HG02852 (cell line): ENCODE results near the gene HCN1.
"Not testable (repeated sequence)": the region's sequence is repeated elsewhere in the genome, so short reads cannot be mapped to it uniquely, and the experiment has no call there.

Source experiments
- ATAC-seq: cut with Tn5 transposase; IDR thresholded peaks from one replicate; pipeline ENCODE4 v1.9.1; 2021; ENCODE audit warnings: mild to moderate bottlenecking, moderate library complexity; ENCODE audit not compliant: unreplicated experiment

Gene HCN1

DNA sequence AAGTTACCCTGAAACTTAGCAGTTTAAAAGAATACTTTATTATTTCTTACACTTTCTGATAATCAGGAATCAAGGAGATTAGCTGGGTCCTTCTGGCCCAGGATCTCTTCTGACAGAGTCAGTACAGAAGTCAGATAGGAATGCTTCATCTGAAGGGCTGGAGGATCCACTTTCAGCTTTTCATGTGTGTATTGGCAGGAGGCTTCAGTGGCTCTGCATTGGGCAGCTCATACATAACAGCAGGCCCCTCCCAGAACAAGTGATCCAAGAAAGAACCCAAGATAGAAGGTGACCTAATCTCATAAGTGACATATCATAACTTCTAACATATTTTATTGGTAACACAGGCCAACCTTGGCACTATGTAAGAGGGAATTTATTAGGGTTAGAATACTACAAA lies 258.4 kb downstream of the HCN1 start:
- ATAC-seq = no peak

DNA sequence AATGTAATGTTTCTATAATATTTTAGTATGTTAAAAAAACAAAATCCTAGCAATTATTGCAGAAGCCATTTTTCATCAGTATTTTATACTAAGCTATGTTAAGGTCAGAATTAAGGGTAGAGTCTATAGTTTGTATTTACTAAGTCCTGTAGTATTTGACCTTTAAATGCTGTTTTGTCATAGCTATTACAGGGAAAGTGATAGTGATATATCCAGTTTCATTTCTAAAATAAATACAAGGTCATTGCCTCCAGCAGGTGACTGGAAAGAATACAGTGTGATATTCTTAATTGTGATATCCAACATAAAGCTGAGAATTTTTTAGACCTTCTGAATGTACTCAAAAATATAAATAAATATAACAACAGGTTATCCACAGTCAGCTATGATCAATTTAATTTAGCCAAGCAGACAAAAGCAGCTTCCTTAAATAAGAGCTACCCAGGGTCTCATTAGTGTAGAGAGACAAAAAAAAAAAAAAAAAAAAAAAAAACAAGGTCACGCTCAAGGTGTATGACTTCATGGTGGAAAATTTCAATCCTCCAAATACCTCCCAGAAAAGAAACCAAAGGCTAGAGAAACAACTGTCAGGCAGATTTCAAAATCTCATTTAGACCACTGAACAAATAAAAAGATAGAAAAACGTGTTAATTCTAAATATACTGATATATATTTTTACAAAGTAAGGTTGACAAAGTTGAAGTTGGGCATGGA lies 278.7 kb downstream of the HCN1 start:
- no peak for ATAC-seq

DNA sequence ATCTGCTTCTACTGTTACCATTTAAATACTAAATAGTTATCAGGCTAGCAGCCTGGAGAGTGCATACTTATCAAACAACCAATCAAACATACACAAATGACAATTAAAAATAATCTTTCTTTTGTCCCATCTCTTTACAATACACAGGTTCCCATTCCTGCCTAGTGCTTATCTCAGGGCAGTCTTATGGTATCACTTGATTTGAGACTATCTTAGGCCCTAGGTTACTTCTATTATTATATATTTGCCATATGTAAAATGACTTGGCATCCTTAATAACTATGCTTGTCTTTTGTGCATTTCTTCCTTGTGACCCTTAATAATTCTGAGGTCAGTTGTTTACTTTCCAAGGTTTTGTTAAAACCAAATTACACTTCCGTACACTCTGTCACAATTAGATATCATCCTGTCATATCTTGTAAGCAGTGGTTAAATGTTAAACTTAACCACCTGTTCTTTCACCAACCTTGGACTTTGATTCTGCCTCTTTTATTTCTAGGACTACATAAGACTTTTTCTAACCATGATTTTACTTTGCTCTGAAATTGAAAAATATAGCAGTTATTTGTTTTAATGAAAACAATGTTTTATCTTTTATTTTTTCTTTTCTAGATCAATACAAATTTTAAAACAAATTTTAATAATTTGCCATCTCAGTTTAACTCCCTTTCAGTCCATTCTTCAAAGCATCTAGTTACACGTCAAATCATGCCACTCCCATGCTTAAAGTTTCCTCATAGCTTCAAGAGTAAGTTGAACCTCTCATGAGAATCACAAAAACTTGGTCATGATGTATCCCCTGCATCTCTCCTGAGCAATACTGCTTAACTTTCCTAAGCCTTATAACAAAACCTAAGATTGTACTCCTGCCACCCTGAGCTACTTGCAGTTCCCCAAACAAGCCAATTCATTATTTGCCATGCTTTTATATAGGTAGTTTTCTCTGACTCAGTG lies 281.3 kb downstream of the HCN1 start:
- ATAC-seq = no peak

DNA sequence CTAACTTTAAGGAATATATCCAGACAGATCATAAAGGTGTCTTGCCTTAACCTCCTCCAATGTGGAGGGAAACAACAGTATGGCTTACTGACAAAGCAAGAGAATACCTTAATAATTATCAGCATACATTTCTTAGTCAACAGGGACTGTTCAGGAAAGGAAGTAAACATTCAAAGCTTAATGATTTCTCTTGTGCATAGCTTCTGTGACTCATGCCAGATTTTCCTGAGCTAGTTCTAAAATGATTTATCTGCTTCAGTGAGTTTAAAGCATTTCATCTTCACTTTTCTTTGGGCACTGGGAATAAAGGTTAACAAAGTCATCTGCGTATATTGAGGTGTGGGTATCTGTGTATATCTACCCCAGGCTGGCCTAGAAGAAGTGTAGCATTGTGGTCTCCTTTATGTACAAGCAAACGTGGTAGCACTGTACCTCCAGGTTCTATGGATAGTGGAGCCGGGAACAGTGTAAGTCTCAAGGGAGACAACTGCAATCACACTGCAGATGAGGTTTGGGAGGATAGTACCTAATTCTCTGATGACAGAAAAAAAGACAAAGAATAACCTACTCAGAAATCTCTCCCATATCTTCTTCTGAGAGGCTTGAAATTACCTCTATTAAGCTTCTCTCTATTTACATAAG lies 284.1 kb downstream of the HCN1 start:
- no peak for ATAC-seq

DNA sequence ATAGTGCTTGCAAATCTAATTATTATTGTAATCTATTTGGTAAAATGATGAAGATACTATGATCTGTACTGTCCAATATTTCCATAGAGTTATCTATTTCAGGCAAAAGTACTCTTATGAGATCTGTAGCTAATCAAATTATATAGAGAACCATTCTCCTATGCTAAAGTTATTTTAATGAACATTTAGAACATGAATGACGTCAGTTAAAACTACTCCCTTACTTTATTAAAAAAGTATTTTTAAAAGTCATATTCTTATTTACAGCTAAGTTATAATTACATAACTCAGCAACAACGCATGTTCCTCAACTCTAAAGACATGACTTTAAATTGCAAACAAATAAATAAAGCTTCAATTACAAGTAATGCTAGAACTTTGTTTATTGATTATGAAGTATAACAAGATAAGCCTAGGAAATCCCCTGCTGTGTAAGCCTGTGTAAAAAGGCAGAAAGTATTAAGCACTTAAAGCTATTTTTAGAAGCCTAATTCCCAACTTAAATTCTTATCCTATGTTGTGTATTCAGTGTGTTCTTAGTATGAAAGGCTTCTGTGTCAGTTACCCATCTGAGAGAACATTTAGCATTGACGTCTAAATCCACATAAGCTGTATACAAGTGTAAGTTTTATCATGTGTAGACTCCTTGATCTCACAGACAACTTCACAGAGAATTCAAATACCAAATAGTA lies 285.7 kb downstream of the HCN1 start:
- ATAC-seq = no peak

DNA sequence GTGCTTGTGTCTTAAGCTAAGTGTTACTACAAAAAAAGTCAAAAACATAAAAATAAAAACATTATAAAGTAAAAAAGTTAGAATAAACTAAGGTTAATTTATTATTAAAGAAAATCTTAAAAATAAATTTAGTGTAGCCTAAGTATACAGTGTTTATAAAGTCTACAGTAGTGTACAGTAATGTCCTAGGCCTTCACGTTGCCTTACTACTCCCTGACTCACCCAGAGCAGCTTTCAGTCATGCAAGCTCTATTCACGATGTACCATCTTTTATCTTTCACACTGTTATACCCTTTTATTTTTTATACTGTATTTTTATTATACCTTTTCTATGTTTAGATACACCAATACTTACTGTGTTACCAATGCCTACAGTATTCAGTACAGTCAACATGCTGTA lies 288.1 kb downstream of the HCN1 start:
- ATAC-seq = no peak

DNA sequence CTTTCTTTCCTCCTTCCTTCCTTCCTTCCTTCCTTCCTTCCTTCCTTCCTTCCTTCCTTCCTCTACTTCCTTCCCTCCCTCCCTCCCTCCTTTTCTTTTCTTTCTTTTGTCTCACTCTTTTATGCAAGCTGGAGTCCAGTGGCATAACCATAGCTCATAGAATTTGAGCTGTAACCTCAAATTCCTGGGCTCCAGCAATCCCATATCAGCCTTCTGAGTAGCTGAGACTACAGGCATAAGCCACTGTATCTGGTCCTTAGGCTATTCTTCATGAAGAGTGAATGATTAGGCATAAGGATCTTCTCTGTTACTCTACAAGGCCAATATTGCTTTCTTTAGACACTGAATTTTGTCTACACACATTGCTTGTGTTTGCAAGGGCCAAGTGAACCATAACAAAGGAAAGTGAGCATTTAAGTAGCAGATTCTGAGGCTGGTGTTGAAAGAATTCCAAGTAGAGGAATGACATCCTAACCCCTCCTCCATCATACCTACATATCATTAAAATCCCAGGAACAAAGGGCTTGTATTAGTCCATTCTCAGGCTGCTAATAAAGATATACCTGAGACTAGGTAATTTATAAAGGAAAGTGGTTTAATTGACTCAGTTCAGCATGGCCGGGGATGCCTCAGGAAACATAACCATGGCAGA lies 293.2 kb downstream of the HCN1 start:
- ATAC-seq = no peak

DNA sequence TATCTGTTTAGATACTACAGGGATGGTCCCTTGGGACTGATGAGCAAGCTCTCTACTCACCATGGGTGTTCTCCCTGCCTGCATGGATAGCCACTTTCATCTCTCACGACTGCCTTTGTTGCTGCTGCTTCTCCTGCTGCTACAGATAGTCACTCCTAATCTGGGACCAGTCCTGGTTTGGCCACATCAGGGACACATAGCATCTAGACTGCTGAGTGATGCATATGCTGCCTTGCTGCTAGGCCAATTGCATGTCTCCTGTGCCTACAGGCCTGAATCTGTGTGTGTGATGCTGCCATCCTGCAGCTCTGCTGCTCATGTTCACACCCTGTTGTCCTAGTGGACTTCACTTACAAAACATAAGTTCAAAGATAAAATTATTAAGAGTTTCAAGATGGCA lies 297.1 kb downstream of the HCN1 start:
- no peak for ATAC-seq

DNA sequence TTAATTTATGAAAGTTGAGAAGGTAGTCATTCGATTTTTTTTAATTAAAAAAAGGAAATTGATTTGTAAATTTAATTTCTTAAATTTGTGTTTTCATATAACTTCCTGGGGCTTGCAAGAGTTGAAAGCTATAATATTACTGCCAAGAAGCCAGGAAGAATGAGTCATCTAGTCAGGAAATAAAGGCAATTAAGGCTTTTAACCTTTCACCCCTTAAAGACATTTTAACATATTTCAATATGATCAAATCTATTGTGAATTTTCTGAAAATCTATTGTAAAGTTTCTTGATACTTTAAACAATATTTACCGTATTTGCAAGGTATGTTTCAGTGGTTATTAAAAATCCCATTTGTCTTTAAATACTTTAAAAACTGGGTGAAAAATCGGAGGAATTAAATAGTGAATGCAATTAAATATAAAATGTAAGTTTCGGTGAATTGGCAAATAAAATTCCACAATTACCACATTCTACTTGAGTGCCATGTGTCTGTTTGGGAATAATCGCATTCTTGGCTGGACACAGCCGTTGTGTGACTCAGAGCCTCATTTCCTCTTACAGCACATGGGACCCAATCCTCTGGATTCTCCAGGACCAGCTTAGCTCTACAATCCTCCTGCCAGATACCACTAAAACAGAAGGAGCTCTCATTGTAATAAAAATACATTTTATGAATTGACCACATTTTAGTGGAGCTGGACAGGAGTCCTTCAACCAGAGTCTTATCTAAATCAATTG lies 310.7 kb downstream of the HCN1 start:
- no peak for ATAC-seq

DNA sequence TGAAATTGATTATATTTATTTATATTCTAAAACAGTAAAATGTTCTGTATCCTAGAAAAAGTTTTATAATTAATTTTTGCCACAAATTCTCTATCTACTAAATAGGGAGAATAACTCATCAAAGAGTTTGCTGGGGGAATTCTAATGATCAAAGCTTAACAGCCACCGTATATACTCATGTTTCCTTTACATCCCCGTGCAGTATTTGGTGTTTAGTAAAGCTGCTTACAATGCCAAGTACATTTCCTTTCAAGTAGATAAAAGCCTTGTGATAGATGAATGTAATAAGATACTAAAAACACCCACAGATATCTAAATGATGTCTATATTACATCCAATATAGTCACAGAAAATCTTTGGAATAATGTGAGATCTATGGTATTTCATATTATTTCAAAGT lies 312.2 kb downstream of the HCN1 start:
- no peak for ATAC-seq

DNA sequence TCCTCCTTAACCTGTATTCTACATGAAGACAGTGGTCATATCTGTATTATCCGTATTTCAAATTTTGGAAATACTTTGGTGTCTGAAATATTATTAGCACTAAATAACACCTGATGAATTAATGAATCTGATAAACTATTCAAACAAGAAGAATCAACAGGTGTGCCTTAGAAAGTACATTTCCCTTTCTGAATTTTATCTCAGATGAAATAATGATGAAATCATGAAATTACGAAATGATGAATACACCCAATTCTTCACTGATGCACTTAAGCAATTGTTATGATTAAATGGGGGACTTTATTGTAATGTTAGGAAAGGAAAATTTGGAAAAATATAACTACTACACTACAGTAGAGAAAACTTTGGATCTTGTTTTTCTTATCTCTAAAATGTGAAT lies 313.6 kb downstream of the HCN1 start:
- ATAC-seq = no peak

DNA sequence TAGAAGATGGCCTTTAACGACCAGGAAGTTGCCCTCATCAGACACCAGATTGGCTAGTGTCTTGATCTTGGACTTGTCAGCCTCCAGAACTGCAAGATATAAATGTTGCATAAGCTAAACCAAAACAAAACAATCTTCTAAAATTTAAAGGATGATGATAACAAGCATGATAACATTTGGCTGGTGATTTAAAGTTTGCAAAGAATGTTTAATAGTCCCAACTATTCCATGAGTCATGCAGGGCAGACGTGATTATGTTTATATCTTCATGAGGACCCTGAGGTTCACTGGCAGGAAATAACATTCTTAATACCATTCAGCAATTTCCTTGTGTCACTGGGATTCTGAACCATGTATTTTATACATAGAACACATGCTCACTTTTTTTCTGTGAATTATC lies 319.8 kb downstream of the HCN1 start:
- no peak for ATAC-seq

DNA sequence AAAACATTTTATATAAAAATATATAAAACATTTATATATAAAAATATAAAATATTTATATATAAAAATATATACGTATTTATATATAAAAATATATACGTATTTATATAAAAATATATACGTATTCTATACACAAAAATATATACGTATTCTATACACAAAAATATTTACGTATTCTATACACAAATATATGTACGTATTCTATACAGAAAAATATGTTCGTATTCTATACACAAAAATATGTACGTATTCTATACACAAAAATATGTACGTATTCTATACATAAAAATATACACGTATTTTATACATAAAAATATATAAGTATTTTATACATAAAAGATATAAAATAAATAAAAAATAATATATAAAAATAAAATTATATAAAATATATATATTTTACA lies 323.6 kb downstream of the HCN1 start:
- ATAC-seq = no peak

DNA sequence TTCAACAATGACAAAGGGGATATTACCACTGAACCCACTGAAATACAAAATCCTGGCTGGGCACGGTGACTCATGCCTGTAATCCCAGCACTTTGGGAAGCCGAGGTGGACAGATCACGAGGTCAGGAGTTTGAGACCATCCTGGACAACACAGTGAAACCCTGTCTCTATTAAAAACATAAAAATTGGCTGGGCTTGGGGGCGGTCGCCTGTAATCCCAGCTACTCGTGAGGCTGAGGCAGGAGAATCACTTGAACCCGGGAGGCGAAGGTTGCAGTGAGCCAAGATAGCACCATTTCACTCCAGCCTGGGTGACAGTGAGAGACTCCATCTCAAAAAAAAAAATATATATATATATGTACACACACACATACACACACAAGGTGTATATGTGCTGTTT lies 324.8 kb downstream of the HCN1 start:
- ATAC-seq = not testable (repeated sequence)

DNA sequence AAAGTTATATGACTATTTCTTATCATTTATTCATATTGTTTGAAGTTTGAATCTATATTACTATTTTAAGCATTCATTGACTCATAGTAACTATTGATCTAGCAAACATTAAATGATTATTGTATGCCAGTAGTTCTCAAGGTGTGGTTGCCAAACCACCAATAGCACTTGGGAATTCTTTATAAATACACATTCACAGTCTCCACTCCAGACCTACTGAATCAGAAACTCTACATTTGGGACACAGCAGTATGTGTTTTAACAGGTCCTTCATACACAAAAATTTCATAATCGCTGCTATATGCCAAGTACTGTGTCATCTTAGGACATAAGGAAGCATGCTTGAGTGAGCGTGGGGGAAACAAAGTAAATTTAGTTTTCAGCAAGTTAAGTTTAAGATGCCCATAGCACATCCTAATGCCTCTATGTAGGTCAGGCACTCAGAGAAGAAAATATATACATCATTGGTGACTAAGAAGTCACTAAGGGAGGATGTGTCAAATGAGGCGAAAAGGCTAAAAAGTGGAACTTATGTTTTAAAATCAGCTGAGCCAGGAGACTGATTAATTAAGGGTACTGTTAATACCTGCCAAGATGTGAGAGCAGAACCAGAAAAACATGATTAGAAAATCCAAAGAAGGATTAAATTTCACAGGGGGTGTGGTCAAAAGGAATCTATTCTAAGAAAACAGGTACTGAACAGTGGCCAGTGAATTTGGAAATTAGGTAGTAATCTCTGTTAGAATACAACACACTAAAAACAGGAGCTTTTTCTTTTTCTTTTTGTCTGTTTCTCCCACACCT lies 340.8 kb downstream of the HCN1 start:
- ATAC-seq = no peak

DNA sequence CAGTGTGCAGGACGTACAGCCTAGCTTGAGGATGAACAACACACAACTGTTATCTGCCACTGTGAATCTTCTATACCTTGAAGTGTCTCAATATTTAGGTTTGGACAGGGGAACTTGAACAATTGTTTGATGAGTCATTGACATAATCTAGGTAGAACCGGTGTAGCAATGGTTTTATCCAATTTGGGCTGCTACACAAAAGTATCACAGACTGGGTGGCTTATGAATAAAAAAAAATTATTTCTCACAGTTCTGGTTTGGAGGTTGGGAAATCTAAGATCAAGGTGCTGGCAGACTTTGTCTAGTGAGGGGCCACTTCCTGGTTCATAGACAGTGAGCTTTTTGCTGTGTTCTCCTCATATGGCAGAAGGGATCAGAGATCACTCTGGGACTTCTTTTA lies 359.7 kb downstream of the HCN1 start:
- ATAC-seq = no peak

DNA sequence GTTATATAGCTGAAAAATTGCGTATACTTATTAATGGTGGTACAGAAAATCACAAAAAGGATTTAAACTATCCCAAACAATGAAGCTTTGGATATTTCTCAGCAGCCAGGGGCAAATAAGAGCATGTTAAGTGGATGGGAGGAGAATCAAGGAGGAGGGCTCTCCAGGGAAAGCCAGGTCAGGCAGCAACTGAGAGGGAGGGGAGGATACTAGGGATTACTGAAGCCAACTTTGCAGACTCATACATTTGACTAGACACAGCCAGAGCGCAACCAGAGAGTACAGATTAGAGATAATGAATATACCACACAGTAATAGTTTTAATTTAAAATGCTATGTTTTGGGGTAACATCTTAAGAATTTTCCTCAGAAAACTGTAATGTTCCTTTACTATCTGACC lies 360.2 kb downstream of the HCN1 start:
- ATAC-seq = no peak

DNA sequence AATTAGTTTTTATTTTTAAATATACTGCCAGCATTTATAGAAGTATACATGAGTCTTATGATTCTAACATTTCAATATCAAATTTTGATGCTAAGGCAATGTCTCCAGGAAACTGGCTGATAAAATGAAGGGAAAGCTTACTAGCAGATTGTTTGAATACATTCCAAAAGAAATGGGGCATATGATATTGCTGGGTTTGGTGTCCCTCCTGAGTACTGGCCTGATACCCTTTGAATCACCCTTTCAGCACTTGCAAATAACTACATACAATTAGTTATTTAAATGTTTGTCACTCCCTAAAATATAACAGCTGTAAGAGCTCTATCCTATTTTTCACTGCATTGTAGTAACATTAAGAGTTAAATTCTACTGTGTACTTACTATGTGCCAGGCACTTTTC lies 360.8 kb downstream of the HCN1 start:
- no peak for ATAC-seq

DNA sequence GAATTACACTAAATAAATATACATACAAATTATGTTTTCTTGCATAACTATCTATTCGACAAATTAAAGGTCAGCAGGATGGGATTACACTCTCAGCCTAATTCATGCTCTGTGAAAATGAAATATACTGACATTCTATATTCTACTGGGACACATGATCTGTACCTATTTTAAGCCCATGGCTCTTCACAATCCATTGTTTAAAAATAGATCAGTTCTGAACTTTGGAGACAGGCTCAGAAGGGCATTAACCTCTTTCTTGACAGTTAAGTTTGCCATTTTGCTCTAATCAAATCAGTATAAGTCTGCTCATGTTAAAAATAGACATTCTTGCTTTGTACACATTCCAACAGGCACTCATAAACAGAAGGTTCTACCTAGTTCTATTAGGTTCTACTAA lies 361.2 kb downstream of the HCN1 start:
- ATAC-seq = no peak
